ENCODE results near the gene MED31.

DNA sequence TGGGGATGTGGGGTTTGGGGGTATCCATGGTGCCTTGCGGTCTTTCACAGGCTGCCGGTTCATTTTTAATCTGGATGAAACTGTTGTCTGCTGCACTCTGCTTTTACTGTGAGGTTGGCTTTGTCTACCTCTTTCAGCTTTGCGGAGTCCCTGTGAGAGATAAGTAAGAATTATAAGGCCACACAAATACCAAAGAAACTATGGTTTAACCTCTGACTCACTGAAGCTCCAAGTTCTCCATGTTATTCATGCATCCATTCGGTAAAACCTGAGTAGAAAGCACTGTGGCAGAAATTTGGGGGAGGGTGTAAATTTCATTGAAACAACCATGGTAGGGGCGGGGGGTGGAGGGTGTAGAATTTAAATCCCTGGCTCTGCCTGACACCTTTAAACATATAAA, 41.4 kb downstream of the MED31 start:
- TF ChIP-seq, protein P1, sequence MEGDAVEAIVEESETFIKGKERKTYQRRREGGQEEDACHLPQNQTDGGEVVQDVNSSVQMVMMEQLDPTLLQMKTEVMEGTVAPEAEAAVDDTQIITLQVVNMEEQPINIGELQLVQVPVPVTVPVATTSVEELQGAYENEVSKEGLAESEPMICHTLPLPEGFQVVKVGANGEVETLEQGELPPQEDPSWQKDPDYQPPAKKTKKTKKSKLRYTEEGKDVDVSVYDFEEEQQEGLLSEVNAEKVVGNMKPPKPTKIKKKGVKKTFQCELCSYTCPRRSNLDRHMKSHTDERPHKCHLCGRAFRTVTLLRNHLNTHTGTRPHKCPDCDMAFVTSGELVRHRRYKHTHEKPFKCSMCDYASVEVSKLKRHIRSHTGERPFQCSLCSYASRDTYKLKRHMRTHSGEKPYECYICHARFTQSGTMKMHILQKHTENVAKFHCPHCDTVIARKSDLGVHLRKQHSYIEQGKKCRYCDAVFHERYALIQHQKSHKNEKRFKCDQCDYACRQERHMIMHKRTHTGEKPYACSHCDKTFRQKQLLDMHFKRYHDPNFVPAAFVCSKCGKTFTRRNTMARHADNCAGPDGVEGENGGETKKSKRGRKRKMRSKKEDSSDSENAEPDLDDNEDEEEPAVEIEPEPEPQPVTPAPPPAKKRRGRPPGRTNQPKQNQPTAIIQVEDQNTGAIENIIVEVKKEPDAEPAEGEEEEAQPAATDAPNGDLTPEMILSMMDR (IDR thresholded peaks at IDR 0.05 in 4 of 5, conservative IDR thresholded peaks at IDR 0.05 in 1 of 5), result no peak
- no peak for TF ChIP-seq POLR2A (IDR thresholded peaks at IDR 0.05)

Data from gastrocnemius medialis (tissue), 4 donors.